ENCODE measurements around the gene GTSE1.

- TF ChIP-seq TAF1 (IDR thresholded peaks at IDR 0.05; ENCODE audit: borderline replicate concordance, insufficient read depth, low read length) (no peak), POLR2AphosphoS5 (IDR thresholded peaks at IDR 0.05; ENCODE audit: low read depth, low read length) (no peak), SIN3A (IDR thresholded peaks at IDR 0.05; ENCODE audit: borderline replicate concordance, insufficient read depth, low read length) (no peak)
Measured at GRCh38 chr22:46366327-46366731, 69.7 kb downstream of the GTSE1 start.
